Activated naive CD8-positive, alpha-beta T cell treated with anti-CD3 and anti-CD28 coated beads, Interleukin-2, amount 10 ng/mL, durations not matched to agents 7 days and 5 days (primary cell): ENCODE data around the gene XPO6. TPM values are rescaled to one million over a fixed set of nuclear protein-coding genes. Genes with fewer than 3 reads are reported as not detected.
A peak's percentile ranks its signal among the peaks of the same experiment; 100 is the strongest.
"Not testable (repeated sequence)": the region's sequence is repeated elsewhere in the genome, so short reads cannot be mapped to it uniquely, and the experiment has no call there.

Source experiments
- ATAC-seq: fragments of 150-1000 bp; cut with Tn5 transposase; one replicate; pipeline ENCODE4 v1.10.0; 2021; ENCODE audit warnings: low read depth, moderate library complexity
- POLR2A ChIA-PET: fragments of 350-600 bp; sonication (Branson Sonifier 250); formaldehyde crosslinking; loops from one replicate; lab custom pipeline; 2021; ENCODE audit warnings: antibody characterized with exemption; lab: Charles Lee
- DNase-seq: peaks from one replicate; pipeline ENCODE4 v3.0.0; 2021
- H3K27ac Mint-ChIP-seq: one replicate; pipeline ENCODE4 v1.8.0; 2022; ENCODE audit warnings: mild to moderate bottlenecking, mixed read lengths
- H3K27me3 Mint-ChIP-seq: one replicate; pipeline ENCODE4 v1.8.0; 2022; ENCODE audit warnings: mild to moderate bottlenecking, moderate library complexity, mixed read lengths
- H3K36me3 Mint-ChIP-seq: one replicate; pipeline ENCODE4 v1.8.0; 2021; ENCODE audit warnings: mild to moderate bottlenecking, mixed read lengths
- H3K4me1 Mint-ChIP-seq: one replicate; pipeline ENCODE4 v1.8.0; 2021; ENCODE audit warnings: mixed read lengths
- H3K4me3 Mint-ChIP-seq: one replicate; pipeline ENCODE4 v1.8.0; 2022; ENCODE audit warnings: mild to moderate bottlenecking, moderate library complexity, mixed read lengths
- H3K9me3 Mint-ChIP-seq: one replicate; pipeline ENCODE4 v1.8.0; 2021; ENCODE audit warnings: mixed read lengths
- total RNA-seq, 2 experiments: library from RNA; stranded (reverse); gene quantifications; one replicate each; pipeline ENCODE4 v1.2.3, GENCODE V29; 2021

XPO6 gene
- total RNA-seq, 2 experiments from 2014 or later, result 261 to 280 TPM

- POLR2A ChIA-PET, result interaction anchor here (0.6 kb wide), 1 partner anchor 12 kb away, joined by 4 read pairs; no protein-coding TSS in a partner anchor
- peaks cover 27% of the 10 kb centered on the region for H3K36me3 Mint-ChIP-seq
- no peak for DNase-seq
Observed at GRCh38 chr16:28130099-28131088, 81.4 kb downstream of the XPO6 start.

GRCh38 chr16:28126684-28127620 is 84.8 kb downstream of the XPO6 start:
- Mint-ChIP-seq H3K9me3 (no peaks in the 10 kb centered on the region), H3K27me3 (no peaks in the 10 kb centered on the region), H3K36me3 (peaks cover 17% of the 10 kb centered on the region), H3K4me3 (no peak overlapping the region), H3K27ac (no peak overlapping the region), H3K4me1 (peaks cover 3% of the 10 kb centered on the region)
- DNase-seq (no peak), ATAC-seq (no peak)
- POLR2A ChIA-PET, result interaction anchor here (0.9 kb wide), 1 partner anchor 91 kb away, joined by 3 read pairs; no protein-coding TSS in a partner anchor

More at GRCh38 chr16:28130099-28131088, 81.4 kb downstream of the XPO6 start:
- peaks cover 3% of the 10 kb centered on the region for H3K4me1 Mint-ChIP-seq
- peak overlapping the region; percentile 3 for H3K27ac Mint-ChIP-seq
- no peaks in the 10 kb centered on the region for H3K9me3 Mint-ChIP-seq
- H3K4me3 Mint-ChIP-seq, result no peak overlapping the region
- no peak for ATAC-seq
- H3K27me3 Mint-ChIP-seq, result no peaks in the 10 kb centered on the region

GRCh38 chr16:28125592-28125991 is 86.2 kb downstream of the XPO6 start:
- H3K27ac Mint-ChIP-seq, result no peak overlapping the region
- no peaks in the 10 kb centered on the region for H3K9me3 Mint-ChIP-seq

GRCh38 chr16:28121527-28121926 is 90.2 kb downstream of the XPO6 start:
- POLR2A ChIA-PET, result no interaction called here
- DNase-seq (no peak), ATAC-seq (no peak)
- peaks cover 3% of the 10 kb centered on the region for H3K4me1 Mint-ChIP-seq
- no peak overlapping the region for H3K27ac Mint-ChIP-seq
- peaks cover 22% of the 10 kb centered on the region for H3K36me3 Mint-ChIP-seq
- H3K27me3 Mint-ChIP-seq, result no peaks in the 10 kb centered on the region
- no peaks in the 10 kb centered on the region for H3K9me3 Mint-ChIP-seq
- H3K4me3 Mint-ChIP-seq, result no peak overlapping the region

More at GRCh38 chr16:28125592-28125991, 86.2 kb downstream of the XPO6 start:
- ATAC-seq (no peak), DNase-seq (no peak)
- H3K27me3 Mint-ChIP-seq, result no peaks in the 10 kb centered on the region
- peaks cover 25% of the 10 kb centered on the region for H3K36me3 Mint-ChIP-seq
- no peak overlapping the region for H3K4me3 Mint-ChIP-seq
- H3K4me1 Mint-ChIP-seq, result peaks cover 3% of the 10 kb centered on the region
- POLR2A ChIA-PET, result no interaction called here

- H3K4me1 Mint-ChIP-seq, result no peaks in the 10 kb centered on the region
- DNase-seq (no peak), ATAC-seq (no peak)
- peaks cover 27% of the 10 kb centered on the region for H3K36me3 Mint-ChIP-seq
- no peaks in the 10 kb centered on the region for H3K9me3 Mint-ChIP-seq
- no peaks in the 10 kb centered on the region for H3K27me3 Mint-ChIP-seq
- no peak overlapping the region for H3K27ac Mint-ChIP-seq
- POLR2A ChIA-PET, result no interaction called here
- no peak overlapping the region for H3K4me3 Mint-ChIP-seq
Observed at GRCh38 chr16:28120754-28121153, 91.0 kb downstream of the XPO6 start.

- no peaks in the 10 kb centered on the region for H3K9me3 Mint-ChIP-seq
- no peak overlapping the region for H3K27ac Mint-ChIP-seq
- no peak for ATAC-seq
- H3K27me3 Mint-ChIP-seq, result no peaks in the 10 kb centered on the region
- POLR2A ChIA-PET, result interaction anchor here (0.7 kb wide), 1 partner anchor 12 kb away, joined by 4 read pairs; no protein-coding TSS in a partner anchor
- no peak for DNase-seq
- H3K36me3 Mint-ChIP-seq, result peaks cover 34% of the 10 kb centered on the region
- H3K4me1 Mint-ChIP-seq, result peaks cover 2% of the 10 kb centered on the region
- no peak overlapping the region for H3K4me3 Mint-ChIP-seq
Observed at GRCh38 chr16:28118637-28119036, 93.1 kb downstream of the XPO6 start.

GRCh38 chr16:28117168-28117565 is 94.6 kb downstream of the XPO6 start:
- no peaks in the 10 kb centered on the region for H3K9me3 Mint-ChIP-seq
- H3K27me3 Mint-ChIP-seq, result no peaks in the 10 kb centered on the region
- H3K4me1 Mint-ChIP-seq, result peaks cover 7% of the 10 kb centered on the region
- H3K36me3 Mint-ChIP-seq, result peaks cover 39% of the 10 kb centered on the region
- DNase-seq, result no peak
- POLR2A ChIA-PET, result no interaction called here
- H3K27ac Mint-ChIP-seq, result no peak overlapping the region
- no peak overlapping the region for H3K4me3 Mint-ChIP-seq
- no peak for ATAC-seq

GRCh38 chr16:28115866-28116265 is 95.9 kb downstream of the XPO6 start:
- H3K4me1 Mint-ChIP-seq, H3K4me3 Mint-ChIP-seq, H3K27me3 Mint-ChIP-seq, ATAC-seq, DNase-seq, H3K27ac Mint-ChIP-seq, H3K9me3 Mint-ChIP-seq, POLR2A ChIA-PET: not testable (repeated sequence)
- peaks cover 35% of the 10 kb centered on the region for H3K36me3 Mint-ChIP-seq

- Mint-ChIP-seq H3K4me3 (no peak overlapping the region), H3K27me3 (no peaks in the 10 kb centered on the region), H3K36me3 (peaks cover 37% of the 10 kb centered on the region), H3K9me3 (no peaks in the 10 kb centered on the region), H3K27ac (peak overlapping the region; percentile 11), H3K4me1 (peaks cover 16% of the 10 kb centered on the region)
- DNase-seq (no peak), ATAC-seq (no peak)
- POLR2A ChIA-PET, result no interaction called here
Observed at GRCh38 chr16:28112908-28113307, 98.9 kb downstream of the XPO6 start.

GRCh38 chr16:28110977-28111376 is 100.8 kb downstream of the XPO6 start:
- Mint-ChIP-seq H3K4me3 (no peak overlapping the region), H3K27ac (no peak overlapping the region), H3K4me1 (peaks cover 16% of the 10 kb centered on the region), H3K27me3 (no peaks in the 10 kb centered on the region), H3K36me3 (peaks cover 32% of the 10 kb centered on the region), H3K9me3 (no peaks in the 10 kb centered on the region)
- no peak for DNase-seq
- ATAC-seq, result no peak
- POLR2A ChIA-PET, result no interaction called here

- peak overlapping the region; percentile 20 for H3K27ac Mint-ChIP-seq
- POLR2A ChIA-PET, result no interaction called here
- H3K36me3 Mint-ChIP-seq, result peaks cover 27% of the 10 kb centered on the region
Observed at GRCh38 chr16:28110479-28110878, 101.3 kb downstream of the XPO6 start.

GRCh38 chr16:28110074-28110473 is 101.7 kb downstream of the XPO6 start:
- Mint-ChIP-seq H3K9me3 (no peaks in the 10 kb centered on the region), H3K27me3 (no peaks in the 10 kb centered on the region), H3K36me3 (peaks cover 29% of the 10 kb centered on the region), H3K4me1 (peaks cover 16% of the 10 kb centered on the region), H3K4me3 (no peak overlapping the region), H3K27ac (peak overlapping the region; percentile 20)
- ATAC-seq (peak; percentile 45), DNase-seq (no peak)
- POLR2A ChIA-PET, result no interaction called here

More at GRCh38 chr16:28110479-28110878, 101.3 kb downstream of the XPO6 start:
- ATAC-seq (no peak), DNase-seq (no peak)
- no peaks in the 10 kb centered on the region for H3K27me3 Mint-ChIP-seq
- H3K4me1 Mint-ChIP-seq, result peaks cover 16% of the 10 kb centered on the region
- H3K9me3 Mint-ChIP-seq, result no peaks in the 10 kb centered on the region
- no peak overlapping the region for H3K4me3 Mint-ChIP-seq
